Epithelial cell of esophagus (primary cell): ENCODE measurements around the gene NIT1.
A peak's percentile ranks its signal among the peaks of the same experiment; 100 is the strongest.

Experiments
- DNase-seq: peaks from one replicate; pipeline ENCODE4 v3.0.0; 2010; ENCODE audit warnings: low read depth
- H3K4me3 ChIP-seq: 2 replicates; pipeline ENCODE4 v1.5.1; 2011; ENCODE audit warnings: mild to moderate bottlenecking, low read length, control low read depth
- TF ChIP-seq, protein P1 (sequence below): IDR thresholded peaks from 2 replicates; pipeline ENCODE4 v1.5.1; 2011; ENCODE audit warnings: low read depth, mild to moderate bottlenecking, low read length, control low read depth, inconsistent platforms; ENCODE audit not compliant: insufficient read depth; ENCODE audit errors: missing control alignments

Gene NIT1

GRCh38 chr1:161161652-161162051 is 43.7 kb downstream of the NIT1 start:
- TF ChIP-seq, protein P1, sequence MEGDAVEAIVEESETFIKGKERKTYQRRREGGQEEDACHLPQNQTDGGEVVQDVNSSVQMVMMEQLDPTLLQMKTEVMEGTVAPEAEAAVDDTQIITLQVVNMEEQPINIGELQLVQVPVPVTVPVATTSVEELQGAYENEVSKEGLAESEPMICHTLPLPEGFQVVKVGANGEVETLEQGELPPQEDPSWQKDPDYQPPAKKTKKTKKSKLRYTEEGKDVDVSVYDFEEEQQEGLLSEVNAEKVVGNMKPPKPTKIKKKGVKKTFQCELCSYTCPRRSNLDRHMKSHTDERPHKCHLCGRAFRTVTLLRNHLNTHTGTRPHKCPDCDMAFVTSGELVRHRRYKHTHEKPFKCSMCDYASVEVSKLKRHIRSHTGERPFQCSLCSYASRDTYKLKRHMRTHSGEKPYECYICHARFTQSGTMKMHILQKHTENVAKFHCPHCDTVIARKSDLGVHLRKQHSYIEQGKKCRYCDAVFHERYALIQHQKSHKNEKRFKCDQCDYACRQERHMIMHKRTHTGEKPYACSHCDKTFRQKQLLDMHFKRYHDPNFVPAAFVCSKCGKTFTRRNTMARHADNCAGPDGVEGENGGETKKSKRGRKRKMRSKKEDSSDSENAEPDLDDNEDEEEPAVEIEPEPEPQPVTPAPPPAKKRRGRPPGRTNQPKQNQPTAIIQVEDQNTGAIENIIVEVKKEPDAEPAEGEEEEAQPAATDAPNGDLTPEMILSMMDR = no peak
- DNase-seq = no peak
- no peak overlapping the region for H3K4me3 ChIP-seq

DNA sequence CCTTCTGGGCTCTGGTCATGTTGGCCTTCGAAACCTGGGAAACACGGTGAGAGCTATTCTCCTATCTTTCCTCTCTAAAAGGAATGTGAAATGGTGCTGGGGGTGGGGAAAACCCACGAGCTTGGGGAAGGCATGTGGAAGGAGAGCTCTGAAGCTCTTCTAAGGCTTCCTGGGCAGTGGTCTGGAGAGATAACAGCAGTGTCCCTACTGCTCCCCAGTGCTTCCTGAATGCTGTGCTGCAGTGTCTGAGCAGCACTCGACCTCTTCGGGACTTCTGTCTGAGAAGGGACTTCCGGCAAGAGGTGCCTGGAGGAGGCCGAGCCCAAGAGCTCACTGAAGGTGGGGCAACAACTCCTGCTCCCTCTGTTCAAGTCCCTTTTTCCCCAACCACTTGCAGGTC is 44.1 kb downstream of the NIT1 start:
- DNase-seq = no peak
- no peak overlapping the region for H3K4me3 ChIP-seq
- TF ChIP-seq, protein P1 = no peak

DNA sequence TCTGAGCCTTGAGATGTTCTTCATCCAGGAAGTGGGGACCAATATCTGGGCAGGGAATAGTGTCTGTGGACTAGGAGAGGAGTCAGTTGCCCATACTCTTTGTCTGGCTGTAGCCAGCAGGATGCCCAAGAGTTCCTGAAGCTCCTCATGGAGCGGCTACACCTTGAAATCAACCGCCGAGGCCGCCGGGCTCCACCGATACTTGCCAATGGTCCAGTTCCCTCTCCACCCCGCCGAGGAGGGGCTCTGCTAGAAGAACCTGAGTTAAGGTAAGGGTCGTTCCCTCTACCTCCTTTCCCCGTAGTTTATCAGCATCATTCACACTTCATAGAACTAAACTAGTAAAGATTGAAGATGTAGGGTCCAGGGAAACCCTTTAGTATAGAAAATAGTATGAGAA is 44.9 kb downstream of the NIT1 start:
- no peak overlapping the region for H3K4me3 ChIP-seq
- DNase-seq = no peak
- TF ChIP-seq, protein P1 = no peak

DNA sequence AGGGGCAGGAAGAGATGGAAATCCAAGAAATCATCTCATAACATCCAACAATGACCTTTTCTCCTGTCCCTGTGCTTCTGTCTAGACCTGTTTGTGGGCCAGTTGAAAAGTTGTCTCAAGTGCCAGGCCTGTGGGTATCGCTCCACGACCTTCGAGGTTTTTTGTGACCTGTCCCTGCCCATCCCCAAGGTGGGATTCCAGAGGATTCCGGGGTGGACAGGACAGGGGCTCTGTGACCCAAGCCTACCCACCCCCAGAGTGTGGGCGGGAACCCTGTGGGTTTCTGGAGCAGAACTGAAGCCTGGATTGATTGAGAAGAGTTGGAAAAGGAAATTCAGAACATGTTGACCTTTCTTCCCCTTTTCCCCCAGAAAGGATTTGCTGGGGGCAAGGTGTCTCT is 45.9 kb downstream of the NIT1 start:
- no peak for DNase-seq
- TF ChIP-seq, protein P1 = no peak
- no peak overlapping the region for H3K4me3 ChIP-seq

DNA sequence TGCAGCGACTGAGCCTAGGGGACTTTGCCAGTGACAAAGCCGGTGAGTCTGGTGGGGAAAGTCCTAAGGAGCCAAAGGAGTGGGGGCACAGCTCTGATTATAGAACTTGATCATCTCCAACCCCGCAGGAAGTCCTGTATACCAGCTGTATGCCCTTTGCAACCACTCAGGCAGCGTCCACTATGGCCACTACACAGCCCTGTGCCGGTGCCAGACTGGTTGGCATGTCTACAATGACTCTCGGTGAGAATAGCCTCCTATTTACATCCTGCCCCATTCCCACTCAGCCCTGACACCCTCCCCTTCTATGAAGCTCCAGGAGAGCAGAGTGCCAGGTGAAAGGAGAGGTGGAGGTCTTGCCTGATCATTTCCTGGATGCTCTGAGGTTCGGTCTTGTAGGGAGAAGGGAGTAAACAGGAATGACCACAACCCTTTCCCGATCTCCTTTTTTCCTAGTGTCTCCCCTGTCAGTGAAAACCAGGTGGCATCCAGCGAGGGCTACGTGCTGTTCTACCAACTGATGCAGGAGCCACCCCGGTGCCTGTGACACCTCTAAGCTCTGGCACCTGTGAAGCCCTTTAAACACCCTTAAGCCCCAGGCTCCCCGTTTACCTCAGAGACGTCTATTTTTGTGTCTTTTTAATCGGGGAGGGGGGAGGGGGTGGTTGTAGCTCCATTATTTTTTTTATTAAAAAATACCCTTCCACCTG is 47.2 kb downstream of the NIT1 start:
- no peak for DNase-seq
- TF ChIP-seq, protein P1 = no peak
- peak overlapping the region; percentile 88 for H3K4me3 ChIP-seq

- TF ChIP-seq, protein P1 = peak; percentile 35
- peak within 1 kb of the TSS; percentile 88 for H3K4me3 ChIP-seq
- DNase-seq = peak; percentile 99
Observed at GRCh38 chr1:161165742-161166668, 48.1 kb downstream of the NIT1 start, which contains the start of gene PPOX. TSS of gene PPOX (plus strand) at chr1:161166426. CDS start at chr1:161166848, 422 bp downstream.
